ENCODE results near the gene POP5.

POP5 gene

DNA sequence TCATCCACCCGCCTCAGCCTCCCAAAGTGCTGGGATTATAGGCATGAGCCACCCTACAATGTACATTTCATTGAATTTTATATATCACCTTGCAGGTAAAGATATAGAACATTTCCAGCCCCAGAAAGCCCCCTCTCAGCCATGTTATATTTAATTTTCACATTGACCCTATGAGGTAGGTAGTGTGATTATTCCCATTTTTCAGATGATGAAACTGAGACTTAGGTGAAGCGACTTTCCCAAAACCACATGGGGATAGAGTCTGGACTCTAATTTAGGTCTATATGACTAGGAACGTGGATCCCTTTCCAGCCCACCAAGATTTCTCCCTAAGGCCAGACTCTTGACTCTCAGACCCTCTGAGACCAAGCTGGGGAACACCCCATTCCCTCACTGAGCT lies 15.7 kb upstream of the POP5 start:
- Histone ChIP-seq H3K36me3 (ENCODE audit: insufficient read depth, low read length) (no peaks in the 10 kb centered on the region), H3K27me3 (ENCODE audit: insufficient read depth, low read length) (no peaks in the 10 kb centered on the region; the same call in 1 of the 2 replicates), H3K4me1 (ENCODE audit: insufficient read depth, low read length, severe bottlenecking) (no peaks in the 10 kb centered on the region), H3K9me2 (ENCODE audit: low read depth, low read length) (no peaks in the 10 kb centered on the region), H3K4me2 (ENCODE audit: low read length) (no peak overlapping the region), H3F3A (ENCODE audit: insufficient read depth, low read length) (no peaks in the 10 kb centered on the region), H3K9ac (ENCODE audit: low read length) (no peak overlapping the region), H4K20me1 (ENCODE audit: insufficient read depth, low read length) (no peaks in the 10 kb centered on the region), H3K4me3 (ENCODE audit: low read depth, low read length, poor library complexity, severe bottlenecking) (no peak overlapping the region), H2AFZ (ENCODE audit: low read length) (no peak overlapping the region), H3K79me2 (ENCODE audit: insufficient read depth, low read length) (no peaks in the 10 kb centered on the region), H3K9me3 (ENCODE audit: low read length) (no peaks in the 10 kb centered on the region), H3K27ac (ENCODE audit: low read depth, low read length, poor library complexity, severe bottlenecking) (no peak overlapping the region)
- TF ChIP-seq, protein P1, sequence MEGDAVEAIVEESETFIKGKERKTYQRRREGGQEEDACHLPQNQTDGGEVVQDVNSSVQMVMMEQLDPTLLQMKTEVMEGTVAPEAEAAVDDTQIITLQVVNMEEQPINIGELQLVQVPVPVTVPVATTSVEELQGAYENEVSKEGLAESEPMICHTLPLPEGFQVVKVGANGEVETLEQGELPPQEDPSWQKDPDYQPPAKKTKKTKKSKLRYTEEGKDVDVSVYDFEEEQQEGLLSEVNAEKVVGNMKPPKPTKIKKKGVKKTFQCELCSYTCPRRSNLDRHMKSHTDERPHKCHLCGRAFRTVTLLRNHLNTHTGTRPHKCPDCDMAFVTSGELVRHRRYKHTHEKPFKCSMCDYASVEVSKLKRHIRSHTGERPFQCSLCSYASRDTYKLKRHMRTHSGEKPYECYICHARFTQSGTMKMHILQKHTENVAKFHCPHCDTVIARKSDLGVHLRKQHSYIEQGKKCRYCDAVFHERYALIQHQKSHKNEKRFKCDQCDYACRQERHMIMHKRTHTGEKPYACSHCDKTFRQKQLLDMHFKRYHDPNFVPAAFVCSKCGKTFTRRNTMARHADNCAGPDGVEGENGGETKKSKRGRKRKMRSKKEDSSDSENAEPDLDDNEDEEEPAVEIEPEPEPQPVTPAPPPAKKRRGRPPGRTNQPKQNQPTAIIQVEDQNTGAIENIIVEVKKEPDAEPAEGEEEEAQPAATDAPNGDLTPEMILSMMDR (IDR thresholded peaks at IDR 0.05; ENCODE audit: low read length): no peak
- no peak for TF ChIP-seq EZH2 (IDR thresholded peaks at IDR 0.05; ENCODE audit: borderline replicate concordance, low read length)

DNA sequence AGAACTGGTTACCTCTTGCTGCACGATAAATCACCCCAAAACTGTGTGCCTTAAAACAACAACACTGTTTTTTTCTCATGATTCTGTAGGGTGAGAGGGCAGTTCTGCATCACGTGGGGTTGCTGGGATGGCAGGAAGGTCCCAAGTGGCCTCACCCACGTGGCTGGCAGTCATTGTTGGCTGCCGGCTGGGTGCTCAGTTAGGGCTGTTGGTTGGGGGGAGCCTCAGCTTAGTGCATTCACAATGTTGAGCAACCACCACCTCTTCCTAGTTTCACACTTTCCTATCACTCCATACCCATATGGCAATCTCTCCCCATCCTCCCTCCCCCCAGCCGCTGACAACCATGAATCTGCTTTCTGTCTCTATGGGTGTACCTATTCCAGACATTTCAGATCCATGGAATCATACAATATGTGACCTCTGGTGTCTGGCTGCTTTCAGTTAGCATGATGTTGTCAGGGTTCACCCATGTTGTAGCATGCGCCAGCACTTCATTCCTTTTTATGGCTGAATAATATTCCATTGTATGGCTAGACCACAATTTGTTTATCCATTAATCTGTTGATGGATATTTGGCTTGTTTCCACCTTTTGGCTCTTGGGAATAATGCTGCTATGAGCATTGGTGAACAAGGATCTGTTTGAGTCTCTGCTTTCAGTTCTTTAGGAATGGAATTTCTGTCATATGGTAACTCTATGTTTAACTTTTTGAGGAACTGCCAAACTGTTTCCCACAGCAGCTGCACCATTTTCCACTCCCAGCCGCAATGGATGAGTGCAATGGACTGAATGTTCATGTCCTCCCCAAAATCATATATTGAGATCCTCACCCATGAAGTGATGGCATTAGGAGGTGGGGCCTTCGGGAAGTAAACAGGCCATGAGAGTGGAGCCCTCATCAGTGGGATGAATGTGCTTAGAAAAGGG lies 11.2 kb upstream of the POP5 start:
- Histone ChIP-seq H2AFZ (ENCODE audit: low read length) (no peak overlapping the region), H3K79me2 (ENCODE audit: insufficient read depth, low read length) (no peaks in the 10 kb centered on the region), H3F3A (ENCODE audit: insufficient read depth, low read length) (no peaks in the 10 kb centered on the region), H3K27me3 (ENCODE audit: insufficient read depth, low read length) (no peaks in the 10 kb centered on the region; the same call in 1 of the 2 replicates), H3K27ac (ENCODE audit: low read depth, low read length, poor library complexity, severe bottlenecking) (no peak overlapping the region), H3K9me2 (ENCODE audit: low read depth, low read length) (no peaks in the 10 kb centered on the region), H3K36me3 (ENCODE audit: insufficient read depth, low read length) (no peaks in the 10 kb centered on the region), H4K20me1 (ENCODE audit: insufficient read depth, low read length) (no peaks in the 10 kb centered on the region), H3K4me2 (ENCODE audit: low read length) (no peak overlapping the region), H3K4me3 (ENCODE audit: low read depth, low read length, poor library complexity, severe bottlenecking) (no peak overlapping the region), H3K9me3 (ENCODE audit: low read length) (no peaks in the 10 kb centered on the region), H3K4me1 (ENCODE audit: insufficient read depth, low read length, severe bottlenecking) (no peaks in the 10 kb centered on the region), H3K9ac (ENCODE audit: low read length) (no peak overlapping the region)
- TF ChIP-seq, protein P1 (IDR thresholded peaks at IDR 0.05; ENCODE audit: low read length): no peak
- no peak for TF ChIP-seq EZH2 (IDR thresholded peaks at IDR 0.05; ENCODE audit: borderline replicate concordance, low read length)

DNA sequence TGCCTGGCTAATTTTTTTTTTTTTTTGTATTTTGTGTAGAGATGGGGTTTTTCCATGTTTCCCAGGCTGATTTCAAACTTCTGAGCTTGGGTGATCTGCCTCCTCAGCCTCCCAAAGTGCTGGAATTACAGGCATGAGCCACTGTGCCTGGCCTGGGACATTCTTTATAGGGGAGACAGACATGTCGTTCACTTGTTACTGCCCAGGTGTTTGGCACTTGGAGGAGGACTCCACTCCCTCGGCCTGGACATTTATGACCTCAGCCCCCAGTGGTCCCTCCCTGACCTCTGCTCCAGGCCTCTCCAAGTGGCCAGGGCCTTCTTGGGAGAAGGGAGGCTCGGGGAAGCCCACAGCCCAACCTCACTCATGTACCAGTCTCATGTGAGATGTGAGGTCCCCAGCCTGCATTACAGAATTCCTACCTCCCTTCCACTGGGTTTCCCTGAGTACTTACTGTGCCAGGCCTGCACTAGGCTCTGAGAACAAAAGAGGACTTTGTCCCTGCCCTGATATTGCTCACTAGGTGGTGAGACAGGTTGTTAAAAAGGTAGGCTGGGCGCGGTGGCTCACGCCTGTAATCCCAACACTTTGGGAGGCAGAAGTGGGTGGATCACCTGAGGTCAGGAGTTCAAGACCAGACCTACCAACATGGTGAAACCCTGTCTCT lies 9.7 kb upstream of the POP5 start:
- Histone ChIP-seq H3K9me2 (ENCODE audit: low read depth, low read length) (no peaks in the 10 kb centered on the region), H3K36me3 (ENCODE audit: insufficient read depth, low read length) (no peaks in the 10 kb centered on the region), H2AFZ (ENCODE audit: low read length) (no peak overlapping the region), H3K4me1 (ENCODE audit: insufficient read depth, low read length, severe bottlenecking) (no peaks in the 10 kb centered on the region), H3K4me2 (ENCODE audit: low read length) (no peak overlapping the region), H3K4me3 (ENCODE audit: low read depth, low read length, poor library complexity, severe bottlenecking) (no peak overlapping the region), H3K9me3 (ENCODE audit: low read length) (no peaks in the 10 kb centered on the region), H3K27ac (ENCODE audit: low read depth, low read length, poor library complexity, severe bottlenecking) (no peak overlapping the region), H3K27me3 (ENCODE audit: insufficient read depth, low read length) (no peaks in the 10 kb centered on the region; the same call in 1 of the 2 replicates), H3K9ac (ENCODE audit: low read length) (no peak overlapping the region), H3K79me2 (ENCODE audit: insufficient read depth, low read length) (no peaks in the 10 kb centered on the region), H3F3A (ENCODE audit: insufficient read depth, low read length) (no peaks in the 10 kb centered on the region), H4K20me1 (ENCODE audit: insufficient read depth, low read length) (no peaks in the 10 kb centered on the region)
- TF ChIP-seq, protein P1 (IDR thresholded peaks at IDR 0.05; ENCODE audit: low read length): no peak
- TF ChIP-seq EZH2 (IDR thresholded peaks at IDR 0.05; ENCODE audit: borderline replicate concordance, low read length): no peak
